Activated naive CD4-positive, alpha-beta T cell treated with anti-CD3 and anti-CD28 coated beads, Interleukin-2, amount 50 U/mL, for 16 hours (primary cell): ENCODE measurements around the gene OMG.
"Not testable (repeated sequence)": the region's sequence is repeated elsewhere in the genome, so short reads cannot be mapped to it uniquely, and the experiment has no call there.

Experiments
- DNase-seq: peaks from one replicate; pipeline ENCODE4 v3.0.0-alpha.2; 2020

The OMG gene

DNA sequence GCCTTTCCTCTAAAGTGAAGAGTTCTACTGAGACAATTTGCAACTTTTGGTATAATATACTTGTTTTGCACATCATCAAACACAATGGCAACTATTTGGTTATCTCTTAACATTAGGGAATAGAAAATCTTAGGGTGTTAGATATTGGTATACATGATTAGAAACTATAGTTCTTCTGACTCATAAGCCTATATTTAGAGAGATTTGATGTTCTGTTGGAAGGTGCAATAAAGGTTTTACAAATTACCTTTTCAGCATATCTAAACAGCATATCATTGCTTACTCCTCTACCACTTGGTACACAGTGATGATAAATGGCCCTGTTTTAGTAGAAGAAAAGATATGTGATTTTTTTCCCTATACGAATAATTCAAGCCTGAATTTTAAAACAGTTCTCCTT is 10.6 kb upstream of the OMG start:
- no peak for DNase-seq

DNA sequence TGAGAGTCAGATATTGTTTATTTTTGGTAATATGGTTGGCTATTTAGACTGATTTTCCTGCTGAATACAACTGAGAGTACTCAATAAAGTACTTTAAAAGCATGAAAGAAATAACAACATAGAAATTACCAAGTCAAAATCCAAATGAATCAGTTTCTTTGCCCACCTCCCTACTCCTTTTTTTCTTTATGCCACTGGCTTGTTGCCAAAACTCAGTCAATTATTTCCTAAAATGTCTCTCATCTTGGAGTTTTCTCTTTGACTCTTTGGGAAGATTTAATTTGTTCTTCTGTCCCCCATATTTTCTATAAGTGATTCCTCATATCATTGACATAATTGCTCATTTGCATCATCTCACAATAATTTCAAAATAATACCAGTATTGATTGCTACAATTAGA is 2.6 kb upstream of the OMG start:
- no peak for DNase-seq

DNA sequence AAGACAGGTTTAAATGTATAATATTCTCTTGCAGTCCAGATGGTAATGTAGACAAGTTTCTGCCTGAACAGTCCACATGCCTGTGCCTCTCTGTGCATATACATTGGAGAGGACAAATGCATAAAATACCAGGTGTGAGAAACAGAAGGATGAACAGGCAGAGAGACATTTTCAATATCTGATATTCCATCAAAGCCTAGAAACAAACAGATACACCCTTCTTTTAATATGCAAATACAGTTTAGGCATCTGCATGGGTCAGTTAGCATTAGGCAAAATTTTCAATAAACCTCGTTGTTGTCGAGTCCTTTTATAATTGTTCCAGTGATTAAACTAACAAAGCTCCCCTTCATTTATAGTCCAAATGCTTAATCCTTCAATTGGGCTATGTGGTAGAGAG is 897 bp downstream of the OMG start:
- DNase-seq = no peak

DNA sequence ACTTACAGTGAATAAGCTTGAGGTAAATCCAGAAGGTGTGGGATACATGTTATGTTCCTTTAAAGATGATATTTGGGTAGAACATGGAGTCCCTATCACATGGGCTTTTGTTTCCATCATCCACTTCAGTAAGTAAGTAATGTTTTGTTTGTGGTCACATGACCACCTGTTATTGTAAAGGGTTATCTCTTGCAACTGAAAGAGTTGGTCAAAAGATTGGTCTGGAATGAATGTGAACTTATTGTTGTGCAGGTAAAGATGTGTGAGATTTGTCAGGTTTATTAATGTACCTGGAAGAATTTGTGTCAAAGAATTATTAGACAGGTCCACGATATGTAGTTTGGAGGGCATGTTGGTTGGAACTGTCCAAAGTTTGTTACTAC is 1.6 kb downstream of the OMG start:
- DNase-seq = no peak

DNA sequence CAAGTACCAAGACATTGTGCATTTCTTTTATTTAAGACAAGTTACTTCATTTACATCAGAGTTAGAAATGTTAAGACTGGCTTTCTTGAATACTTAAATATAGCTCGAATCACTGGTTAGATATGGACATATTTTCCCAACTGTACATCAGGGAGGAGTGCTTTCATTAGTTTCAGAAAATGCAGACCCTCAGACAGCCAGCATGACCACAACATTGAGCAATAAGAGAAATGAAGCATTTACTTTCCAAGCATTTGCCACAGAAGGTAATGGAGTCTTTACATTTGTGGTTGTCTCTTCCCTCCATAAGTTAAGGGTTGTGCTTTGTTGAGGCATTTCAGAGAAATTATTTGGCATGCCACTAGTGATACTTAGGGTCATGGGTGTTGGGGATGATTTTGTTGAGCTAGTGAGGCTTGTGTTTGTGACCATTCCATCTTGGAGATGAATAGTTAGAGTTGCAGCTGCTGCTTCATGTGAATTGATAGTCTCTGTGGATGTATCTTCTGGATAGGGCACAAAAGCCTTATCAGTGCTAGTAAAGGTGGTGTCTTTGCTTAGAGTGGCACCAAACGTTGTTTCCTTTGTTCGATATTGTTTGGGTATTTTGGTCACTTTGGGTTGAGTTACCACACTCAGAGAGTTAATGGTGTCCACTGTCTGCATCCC is 2.1 kb downstream of the OMG start:
- DNase-seq = no peak

DNA sequence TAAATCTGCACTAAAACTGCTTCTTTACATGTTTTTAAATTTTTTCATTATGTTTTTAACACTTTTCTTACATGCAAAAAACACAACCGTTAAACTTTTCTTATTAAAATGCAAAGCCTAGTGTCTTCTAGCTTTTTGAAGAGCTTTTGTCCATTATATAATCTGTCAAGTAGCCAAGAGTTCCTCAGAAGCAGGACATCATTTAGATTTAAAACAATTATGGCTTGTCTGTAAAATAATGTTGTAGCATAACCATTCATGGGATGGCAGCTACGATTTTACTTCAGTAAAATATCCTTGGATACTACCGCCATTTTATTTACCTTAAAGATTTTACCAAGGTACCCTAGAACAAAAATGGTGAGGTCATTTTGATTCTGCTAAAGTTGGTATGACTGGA is 2.8 kb downstream of the OMG start:
- no peak for DNase-seq

DNA sequence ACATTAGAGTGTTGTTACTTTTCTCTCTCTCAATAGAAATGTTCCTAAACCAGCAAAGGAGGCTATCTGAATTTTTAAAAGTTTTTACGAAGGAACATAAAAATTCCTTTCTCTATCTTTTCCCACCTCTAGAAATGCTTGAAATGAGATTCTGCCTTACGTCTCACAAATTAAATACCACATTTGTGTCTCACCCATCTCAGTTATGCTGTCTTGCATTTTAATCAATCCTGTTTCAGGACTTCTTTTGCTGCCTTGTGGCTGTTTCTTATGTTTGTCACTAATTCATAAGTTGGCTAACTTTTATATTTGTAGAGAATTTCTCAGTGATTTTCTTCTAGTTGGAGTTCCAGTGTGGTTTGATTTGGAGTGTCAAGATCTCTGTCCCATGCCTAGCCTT is 3.5 kb downstream of the OMG start:
- no peak for DNase-seq

DNA sequence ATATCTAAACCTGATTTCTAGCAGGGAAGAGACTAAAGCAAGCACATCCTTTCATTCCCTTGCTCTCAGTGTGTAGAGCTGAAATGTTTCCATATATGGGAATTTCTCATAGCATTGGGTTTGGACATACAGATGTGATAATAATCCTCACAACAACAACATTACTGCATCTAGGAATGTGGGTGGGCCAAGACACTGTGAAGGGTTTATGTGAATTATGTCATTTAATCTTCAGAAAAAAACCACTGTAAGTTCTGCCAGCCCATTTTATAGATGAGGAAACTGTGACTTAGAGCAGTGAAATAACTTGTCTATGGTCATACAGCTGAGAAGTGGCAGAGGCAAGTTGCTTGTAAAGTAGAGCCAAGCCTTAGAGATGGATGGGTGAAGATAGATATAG is 5.2 kb downstream of the OMG start:
- DNase-seq = no peak

DNA sequence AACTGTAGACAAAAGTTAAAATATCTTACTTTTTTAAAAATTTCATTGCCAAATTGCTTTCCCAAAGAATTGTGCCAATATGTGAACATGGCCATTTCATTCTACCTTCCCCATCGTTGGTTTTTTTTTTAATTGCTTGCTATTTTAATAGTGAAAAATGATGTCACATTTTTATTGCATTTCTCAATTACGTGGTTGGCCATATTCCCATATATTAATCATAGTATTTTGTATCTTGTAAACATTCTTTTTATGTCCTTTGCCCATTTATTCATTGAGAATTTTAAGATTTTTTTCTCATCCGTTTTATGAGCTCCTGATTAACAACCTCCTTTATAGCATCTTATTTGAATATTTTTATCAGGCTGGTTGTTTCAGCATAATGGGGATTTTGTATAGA is 7.2 kb downstream of the OMG start:
- no peak for DNase-seq

DNA sequence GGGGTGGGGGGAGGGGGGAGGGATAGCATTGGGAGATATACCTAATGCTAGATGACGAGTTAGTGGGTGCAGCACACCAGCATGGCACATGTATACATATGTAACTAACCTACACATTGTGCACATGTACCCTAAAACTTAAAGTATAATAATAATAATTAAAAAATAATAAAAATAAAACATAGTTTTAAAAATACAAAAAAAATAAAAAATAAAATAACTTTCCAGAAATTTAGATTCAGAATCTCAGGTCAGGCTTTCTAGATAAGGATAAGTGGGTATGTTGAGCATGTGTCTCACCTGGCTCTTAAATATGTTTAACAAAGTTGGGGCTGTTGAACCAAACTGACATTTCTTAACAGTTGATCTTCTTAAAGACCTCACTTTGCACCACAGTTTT is 9.1 kb downstream of the OMG start:
- DNase-seq = not testable (repeated sequence)

DNA sequence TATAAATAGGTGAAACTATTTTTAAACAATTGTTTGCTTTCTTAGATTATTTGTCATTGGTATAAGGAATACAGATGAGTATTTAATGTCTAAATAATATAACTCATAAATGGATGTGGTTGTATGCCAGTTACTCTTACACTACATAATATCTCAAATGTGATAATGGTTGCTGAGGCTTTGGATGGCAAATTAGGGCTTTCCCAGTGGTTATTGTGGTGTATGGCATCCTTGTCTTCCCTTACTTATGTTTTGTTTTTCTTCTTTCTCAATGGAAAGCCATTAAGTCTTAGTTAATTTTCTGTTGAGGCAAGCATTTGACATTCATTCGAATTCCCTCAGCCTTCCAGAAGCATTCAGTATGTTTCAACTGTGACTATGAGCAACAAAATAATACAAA is 10.5 kb downstream of the OMG start:
- DNase-seq = no peak

DNA sequence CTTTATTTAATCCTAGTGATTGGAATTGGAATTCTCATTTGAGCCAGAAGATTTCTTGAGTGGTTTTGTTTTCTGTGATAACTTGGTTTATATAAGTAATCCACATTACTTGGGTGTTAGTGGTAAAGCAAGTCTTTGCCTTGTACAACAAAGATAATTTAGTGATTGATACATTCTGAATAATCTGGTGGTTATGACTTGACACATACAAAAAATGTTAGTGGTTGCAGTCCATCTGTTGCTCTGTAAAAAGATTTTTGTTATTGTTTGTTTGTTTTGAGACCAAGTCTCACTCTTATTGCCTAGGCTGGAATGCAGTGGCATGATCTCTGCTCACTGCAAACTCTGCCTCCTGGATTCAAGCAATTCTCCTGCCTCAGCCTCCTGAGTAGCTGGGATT is 13.2 kb downstream of the OMG start:
- DNase-seq = no peak

DNA sequence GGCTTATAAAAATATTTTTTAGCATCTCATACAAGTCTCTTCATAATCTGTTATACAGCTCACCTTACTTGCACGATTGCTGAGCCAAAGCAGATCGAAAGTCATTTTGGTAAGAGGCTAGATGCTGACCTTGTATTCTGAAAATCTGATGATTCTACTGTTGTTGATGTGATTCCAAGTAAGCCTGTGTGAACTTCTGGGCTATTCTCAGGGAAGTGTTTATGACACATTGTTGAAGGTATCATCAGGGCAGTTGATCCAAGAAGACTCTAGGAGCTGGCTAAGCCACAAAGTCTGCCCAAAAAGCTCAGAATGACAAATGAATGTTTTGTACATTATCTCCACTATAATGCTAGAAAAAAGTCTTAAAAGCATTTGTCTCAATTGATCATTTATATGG is 16.0 kb downstream of the OMG start:
- DNase-seq = no peak

DNA sequence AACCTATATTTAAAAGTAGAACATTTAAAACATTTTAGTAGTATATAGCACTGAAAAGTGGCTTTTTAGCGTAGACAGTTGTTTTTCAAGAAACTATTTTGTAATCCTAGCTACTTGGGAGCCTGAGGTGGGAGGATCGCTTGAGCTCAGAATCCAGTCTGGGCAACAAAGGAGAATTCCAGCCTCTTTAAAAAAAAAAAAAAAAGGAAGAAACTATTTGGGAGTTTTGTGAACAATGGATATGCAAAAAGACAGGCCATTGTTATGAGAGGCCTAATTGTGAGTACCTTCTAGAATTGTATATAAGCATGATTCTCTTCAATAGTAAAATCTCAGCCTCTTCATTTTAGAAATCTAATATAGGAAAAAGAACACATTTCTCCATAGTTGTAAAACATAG is 17.6 kb downstream of the OMG start:
- DNase-seq = no peak

DNA sequence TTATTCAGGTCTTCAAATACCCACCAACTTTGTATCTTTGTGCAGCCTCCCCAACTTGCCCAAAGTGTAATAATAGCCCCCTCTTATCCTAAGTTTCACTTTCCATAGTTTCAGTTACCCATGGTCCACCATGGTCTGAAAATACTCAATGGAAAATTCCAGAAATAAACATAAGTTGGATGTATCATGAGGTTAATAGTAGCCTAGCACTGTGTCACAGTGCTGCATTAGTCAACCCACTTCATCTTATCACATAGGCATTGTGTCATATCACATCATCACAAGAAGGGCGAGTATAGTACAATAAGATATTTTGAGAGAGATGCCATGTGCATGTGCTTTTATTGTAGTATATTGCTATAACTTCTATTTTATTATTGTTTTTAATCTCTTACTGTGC is 21.9 kb downstream of the OMG start:
- DNase-seq = no peak

DNA sequence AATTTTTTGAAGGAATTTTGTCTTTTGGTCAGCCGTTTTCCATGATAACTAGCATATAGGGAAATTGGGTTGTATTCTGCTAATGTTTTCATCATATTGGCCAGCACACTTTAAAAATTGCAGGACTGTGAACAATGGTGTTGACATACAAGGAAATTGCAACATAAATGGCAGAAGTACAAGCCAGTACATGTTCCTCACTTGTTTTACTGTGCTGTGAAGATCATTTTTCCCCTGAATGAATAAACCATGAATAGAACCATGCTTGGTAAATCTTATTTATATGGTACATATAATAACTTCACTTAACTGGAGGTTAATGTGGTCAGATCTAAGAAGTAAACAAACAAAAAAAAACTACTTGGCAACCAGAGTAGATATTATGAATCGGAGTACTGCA is 22.8 kb downstream of the OMG start:
- DNase-seq = no peak

DNA sequence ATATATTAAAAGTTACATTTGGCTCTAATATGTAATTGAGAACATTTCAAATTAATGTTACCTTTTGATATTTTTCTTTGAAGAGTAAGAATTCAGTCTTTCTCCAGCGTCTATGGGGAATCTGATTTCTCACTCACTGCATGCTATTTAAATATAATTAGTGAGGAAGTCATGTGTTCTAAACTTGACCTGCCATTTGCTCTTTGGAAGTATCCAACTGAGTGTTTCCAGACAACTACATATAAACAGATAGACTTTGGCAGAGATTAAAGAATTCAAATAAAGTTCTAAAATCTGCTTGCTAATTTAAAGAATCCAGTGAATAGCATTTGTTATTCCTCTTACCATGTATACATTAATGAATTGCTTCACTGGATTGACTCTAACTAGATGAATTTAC is 23.5 kb downstream of the OMG start:
- DNase-seq = no peak

DNA sequence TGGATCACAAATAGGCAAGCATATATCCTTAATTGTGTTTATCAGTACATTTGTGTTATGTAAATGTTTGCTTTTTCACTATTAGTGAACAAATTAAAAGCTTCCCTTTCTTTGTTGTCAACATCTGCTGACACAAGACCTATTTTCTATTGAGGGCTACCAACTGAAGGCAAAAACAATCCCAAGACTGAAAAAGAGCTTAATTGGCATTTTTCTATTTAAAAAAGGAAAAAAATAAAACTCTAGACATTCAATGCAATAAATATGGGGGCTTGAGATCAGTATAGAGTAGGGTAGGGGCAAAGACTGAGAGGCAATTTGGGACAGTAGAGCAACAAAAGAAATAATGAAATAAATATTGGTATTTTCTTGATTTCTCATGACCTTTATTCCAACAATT is 24.2 kb downstream of the OMG start:
- no peak for DNase-seq

DNA sequence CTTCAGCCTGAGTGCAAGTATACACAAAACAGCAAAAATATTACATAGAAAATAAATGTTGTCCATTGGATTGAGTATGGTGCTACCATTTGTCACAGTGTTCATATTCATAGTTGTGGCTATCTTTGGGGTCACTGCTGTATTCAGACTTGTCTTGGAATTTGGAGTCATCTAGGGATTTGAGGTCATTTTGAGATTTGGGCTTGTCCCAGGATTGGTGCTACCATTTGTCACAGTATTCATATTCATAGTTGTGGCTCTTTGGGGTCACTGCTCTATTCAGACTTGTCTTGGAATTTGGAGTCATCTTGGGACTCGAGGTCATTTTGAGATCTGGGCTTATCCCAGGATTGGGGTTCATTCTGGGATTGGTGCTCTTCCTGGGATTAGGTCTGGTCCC is 24.8 kb downstream of the OMG start:
- DNase-seq = no peak

DNA sequence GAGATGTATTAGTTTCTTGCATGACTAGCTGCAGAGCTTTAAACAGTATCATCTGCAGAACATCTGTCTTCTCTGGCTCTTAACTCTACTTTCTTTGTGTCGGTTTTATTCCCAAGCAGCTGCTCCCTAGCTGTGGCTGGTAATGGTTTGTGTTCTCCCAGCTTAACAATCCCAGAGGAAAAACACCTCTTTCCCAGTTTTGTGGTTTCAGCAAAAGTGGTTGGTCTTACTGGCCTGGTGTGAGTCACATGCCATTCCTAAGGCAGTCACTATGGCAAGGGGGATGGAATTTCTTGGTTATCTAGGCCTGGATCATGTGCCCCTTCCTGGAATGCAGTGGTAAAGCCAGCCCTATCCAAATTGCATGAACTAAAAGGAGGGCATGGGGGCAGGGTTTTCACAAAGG is 27.5 kb downstream of the OMG start:
- no peak for DNase-seq

DNA sequence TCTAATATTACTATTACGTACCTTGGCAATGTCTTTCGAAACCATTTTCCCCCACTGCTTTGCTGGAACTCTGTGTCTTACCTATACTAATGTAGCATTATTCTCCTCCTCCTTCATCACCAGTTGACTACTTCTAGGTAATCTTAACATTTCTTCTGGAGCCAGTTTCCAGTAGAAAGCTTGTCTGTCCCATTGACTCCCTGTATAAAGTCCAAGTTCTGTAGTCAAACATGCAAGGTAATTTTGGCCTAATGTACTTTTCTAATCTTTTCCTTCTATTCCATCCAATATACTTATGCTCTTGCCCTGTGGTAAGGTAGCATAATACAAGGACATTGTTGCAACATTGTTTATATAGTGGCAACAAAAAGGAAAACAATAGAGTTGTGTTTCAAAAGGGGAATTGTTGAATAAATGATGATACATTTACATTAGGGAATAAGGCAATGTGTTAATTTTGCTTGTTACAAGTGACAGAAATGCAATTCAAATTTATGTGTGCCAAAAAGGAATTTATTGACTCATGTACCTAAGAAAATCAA is 27.9 kb downstream of the OMG start:
- no peak for DNase-seq

DNA sequence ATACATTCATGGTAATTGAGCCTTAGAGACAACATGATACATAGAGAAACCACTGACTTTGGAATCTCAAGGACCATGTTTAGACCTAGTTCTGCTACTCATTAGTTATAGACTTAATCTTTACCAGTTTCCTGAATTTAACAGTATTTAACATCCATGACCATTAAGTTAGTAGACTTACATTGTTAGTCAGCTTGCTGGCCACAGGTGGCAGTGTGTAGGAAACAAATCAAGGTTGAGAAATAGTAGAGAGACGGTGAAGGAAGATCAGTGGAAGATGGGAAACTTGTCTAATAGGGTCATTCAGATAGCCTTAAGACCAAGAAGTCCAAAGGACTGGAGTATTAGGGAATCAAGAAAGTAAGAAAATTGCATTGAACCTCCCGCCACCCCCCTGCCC is 31.0 kb downstream of the OMG start:
- no peak for DNase-seq

DNA sequence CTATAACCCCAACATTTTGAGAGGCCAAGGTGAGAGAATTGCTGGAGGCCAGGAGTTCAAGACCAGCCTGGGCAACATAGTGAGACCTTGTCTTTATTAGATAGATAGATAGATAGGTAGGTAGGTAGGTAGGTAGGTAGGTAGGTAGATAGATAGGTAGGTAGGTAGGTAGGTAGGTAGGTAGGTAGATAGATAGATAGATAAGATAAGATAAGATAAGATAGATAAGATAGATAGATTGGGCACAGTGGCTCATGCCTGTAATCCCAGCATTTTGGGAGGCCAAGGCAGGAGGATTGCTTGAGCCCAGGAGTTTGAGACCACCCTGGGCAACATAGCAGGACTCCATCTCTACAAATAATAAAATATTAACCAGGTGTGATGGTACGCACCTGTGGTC is 34.1 kb downstream of the OMG start:
- not testable (repeated sequence) for DNase-seq

DNA sequence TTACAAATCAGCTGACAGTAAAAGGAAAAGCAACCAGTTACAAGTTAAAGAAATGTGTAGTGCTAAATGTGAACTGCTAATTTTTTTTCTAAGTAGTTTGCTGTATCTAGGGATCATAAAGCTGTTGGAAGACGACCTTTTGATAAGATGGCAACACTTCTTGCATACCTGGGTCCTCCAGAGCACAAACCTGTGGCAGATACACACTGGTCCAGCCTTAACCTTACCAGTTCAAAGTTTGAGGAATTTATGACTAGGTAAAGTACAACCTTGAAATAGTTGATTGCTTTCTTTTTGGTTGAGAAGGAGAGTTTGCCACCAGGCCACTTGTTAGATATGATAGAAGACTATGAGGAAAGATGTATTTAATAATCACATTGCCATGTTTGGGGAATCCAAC is 35.4 kb downstream of the OMG start:
- no peak for DNase-seq

DNA sequence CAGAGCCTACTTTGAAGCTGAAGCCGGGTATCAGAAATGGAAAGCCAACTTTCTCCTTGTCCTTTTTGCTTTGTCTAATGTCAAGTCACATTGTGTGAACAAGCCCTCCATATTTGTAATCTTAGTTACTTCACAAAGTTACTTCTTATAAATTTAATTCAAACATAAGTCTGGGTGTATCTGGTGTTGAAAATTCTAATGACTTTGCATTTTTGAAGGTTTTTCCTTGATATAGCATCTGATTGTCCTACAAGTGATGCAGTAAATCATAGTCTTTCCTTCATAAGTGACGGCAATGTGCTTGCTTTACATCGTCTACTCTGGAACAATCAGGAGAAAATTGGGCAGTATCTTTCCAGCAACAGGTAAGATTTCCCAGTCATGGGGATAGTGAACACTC is 36.9 kb downstream of the OMG start:
- DNase-seq = no peak

DNA sequence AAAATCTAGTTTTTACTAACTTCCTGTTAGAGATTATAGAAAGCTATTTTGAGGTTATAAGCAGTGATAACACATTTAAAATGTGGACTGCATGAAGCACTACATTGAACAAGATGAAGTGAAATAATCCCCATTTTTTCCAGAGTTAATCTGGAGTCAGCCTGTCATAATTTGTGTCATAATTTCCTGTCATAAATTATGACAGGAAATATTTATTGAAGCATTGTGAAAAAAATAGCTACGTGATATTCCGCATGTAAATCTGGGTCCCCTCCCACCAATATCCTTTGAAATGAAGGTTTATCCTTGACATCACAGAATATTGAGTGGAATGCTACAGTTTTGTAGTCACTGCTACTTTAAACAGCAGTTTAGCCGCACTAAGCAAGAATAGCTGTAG is 40.1 kb downstream of the OMG start:
- DNase-seq = no peak
